Retina (tissue), 1 donor: ENCODE data around the gene ABCA7.

Source experiments
- DNase-seq: peaks from one replicate; pipeline ENCODE4 v3.0.0-alpha.2; 2016

The ABCA7 gene

DNA sequence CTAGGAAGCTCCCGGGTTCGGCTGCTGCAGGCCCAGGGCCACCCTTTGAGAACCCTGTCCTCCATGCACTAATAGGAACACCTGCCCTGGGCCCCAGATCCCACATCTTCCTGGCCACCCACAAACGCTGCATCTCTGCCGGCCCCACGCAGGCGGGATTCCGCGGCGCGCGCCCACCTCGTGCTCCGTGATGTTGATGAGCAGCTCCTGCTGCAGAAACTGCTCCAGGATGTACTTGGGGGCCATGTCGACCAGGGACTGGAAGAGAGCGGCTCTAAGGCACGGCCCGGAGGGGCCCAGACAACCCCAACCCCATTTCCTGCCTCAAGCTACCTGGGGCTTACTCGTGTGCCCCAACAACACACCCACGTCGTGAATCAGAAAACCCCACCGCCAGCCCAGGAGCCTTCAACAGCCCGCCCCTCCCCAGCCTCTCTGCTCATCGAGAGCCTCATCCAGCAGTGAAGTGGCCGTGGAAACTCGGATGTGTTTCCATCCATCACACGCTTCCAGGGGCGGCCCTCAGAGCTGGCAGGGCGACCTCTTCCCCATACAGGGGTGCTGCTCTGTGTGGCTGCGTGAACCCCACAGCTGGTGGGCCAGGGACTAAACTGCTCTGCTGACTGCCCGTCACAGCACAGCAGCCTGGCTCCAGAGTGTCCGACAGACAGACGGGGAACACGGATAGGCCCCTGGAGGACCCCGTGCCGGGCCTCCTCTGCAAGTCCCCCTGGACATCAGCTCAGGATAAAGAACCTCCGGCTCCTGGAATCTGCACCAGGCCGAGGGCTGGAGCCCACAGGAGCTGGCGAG is 51.0 kb downstream of the ABCA7 start:
- DNase-seq, result no peak

DNA sequence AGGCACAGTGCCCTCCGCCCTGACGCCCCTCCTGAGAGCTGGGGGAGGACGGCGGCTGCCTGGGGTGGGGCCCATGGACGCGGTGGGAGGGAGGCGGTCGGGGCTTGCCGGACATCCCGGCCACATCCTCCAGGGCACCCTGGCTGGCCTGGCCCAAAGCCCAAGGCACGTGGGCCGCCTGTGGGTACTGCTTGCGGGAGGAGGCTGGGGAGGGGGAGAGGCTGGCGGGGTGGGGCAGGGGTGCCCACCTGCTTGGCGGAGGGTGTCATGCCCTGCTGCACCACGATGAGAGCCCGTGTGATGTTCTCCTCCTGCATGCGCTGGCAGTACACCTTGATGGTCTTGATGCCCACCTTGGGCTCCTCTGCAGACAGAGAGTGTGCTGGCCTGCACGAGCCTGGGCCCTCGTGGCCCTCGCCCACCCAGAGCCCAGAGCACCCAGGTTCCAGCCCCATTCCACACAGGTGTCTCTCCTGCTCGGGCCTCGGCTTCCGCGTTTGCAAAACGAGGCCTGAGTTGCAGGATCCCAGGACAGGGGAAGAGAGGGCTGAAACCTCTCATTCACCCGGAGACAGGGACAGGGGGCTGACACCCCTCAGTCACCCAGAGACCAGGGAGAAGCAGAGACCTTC is 51.8 kb downstream of the ABCA7 start:
- DNase-seq, result no peak

DNA sequence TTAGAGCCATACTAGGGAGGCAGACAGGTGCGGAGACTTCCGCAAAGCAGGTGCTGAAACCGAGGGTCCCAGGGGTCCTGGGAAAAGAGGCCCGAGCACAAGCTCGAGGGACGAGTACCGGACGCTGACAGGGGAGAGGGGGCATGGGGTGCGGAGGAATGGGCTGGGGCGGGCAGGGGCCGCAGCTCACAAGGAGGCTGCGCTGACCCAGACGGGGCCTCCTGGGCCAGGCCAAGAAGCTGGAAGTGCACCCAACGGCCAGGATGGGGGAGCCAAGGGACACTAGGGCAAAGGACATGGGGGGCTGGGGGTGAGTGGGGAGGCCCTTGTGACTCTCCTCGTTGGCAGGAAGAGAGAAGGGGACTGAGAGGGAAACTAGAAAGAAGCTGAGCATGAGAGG is 53.4 kb downstream of the ABCA7 start:
- no peak for DNase-seq

DNA sequence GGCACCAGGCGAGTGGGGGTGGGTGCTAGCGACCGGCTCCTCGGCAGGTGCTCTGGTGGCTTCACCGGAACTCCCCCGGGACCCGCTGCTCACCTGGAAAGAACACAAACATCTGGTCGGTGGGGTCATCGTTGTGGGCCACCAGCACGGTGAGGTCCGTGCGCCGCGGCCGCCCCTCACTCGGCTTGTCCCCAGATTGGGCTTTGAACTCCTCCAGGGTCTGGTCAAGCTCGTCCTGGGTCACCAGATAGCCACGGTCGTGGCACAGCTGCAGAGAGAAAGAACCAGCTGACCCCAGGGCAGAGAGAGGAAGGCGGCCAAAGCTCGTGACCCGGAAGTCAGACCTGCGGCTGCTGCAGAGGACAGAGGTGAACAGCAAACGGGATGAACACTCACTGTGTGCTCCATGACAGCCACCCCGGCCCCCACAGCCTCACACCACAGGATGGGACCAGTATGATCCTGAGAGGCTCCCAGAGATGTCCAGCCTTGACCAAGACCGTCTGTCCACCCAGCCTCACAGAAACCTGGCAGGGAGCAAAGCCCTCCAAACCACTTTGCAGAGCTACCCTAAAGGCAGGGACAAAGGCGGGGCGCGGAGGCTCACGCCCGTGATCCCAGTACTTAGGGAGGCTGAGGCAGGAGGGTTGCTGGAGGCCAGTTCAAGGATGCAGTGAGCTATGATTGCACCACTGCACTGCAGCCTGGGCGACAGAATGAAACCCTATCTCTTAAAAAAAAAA is 54.1 kb downstream of the ABCA7 start:
- no peak for DNase-seq

DNA sequence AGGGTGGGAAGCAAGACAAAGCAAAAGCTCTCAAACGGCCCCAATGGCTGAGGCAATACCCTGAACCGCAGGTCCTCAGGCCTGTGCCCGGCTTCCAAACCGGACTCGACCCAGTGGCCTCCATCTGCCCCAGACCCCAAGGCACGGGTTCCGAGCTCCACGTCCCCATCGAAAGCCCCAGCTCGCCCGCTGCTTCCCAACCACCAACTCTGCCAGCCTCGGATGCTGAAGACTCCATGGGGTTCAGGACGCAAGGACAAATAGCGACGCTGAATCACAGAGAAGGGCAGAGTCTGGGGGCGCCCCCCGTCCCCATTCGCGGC is 54.7 kb downstream of the ABCA7 start:
- no peak for DNase-seq

DNA sequence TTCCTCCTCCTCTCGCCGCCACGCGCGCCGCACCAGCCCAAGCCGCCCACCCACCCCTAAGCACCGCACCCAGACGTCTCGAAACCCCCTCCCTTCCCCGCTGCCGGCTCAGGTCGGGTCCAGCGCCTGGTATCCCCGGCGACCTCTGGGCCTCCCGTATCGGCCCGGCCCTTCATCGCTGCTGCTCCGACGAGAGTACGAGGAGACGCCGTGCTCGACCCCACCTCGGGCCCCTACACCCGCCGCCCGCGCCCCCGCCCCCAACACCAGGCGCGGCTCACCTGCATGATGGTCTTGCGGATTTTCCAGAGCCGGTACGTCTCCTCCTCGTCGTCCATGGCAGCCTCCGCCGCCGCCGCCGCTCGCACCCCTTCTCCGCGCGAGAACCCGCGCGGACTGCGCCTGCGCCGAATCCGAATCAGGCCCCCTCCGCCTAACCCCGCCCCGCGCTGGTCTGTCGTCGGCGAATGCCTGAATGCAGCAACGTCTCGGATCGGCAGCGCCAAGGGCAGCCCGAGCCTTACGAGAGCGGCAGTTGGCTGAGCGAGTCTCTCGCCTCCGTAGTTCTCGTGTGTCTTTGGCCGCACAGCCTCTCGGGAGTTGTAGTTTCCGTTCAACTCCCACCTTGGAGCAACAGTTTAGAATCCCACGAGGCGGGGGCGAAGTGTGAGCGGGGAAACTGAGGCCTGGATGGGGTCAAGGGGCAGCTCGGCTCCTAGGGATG is 55.2 kb downstream of the ABCA7 start, which contains the start of gene POLR2E:
POLR2E (minus strand) TSS at position 398 of the 724 bp plus-strand sequence; CDS start at position 338, 60 bp downstream.
- DNase-seq, result peak; percentile 99

DNA sequence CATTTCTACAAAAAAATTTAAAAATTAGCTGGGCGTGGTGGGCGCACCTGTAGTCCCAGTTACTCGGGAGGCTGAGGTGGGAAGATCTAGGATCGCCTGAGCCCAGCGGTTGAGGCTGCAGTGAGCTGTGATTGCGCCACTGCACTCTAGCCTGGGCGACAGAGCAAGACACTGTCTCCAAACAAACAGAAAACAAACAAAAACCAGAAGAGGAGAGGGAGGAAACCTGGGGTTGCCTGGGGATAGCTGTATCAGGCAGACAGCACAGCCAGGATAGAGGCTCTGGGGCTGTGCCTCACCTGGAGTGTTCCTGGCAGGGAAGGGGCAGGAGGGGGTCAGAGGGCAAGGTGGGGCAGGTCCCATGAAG is 57.9 kb downstream of the ABCA7 start:
- DNase-seq, result no peak

DNA sequence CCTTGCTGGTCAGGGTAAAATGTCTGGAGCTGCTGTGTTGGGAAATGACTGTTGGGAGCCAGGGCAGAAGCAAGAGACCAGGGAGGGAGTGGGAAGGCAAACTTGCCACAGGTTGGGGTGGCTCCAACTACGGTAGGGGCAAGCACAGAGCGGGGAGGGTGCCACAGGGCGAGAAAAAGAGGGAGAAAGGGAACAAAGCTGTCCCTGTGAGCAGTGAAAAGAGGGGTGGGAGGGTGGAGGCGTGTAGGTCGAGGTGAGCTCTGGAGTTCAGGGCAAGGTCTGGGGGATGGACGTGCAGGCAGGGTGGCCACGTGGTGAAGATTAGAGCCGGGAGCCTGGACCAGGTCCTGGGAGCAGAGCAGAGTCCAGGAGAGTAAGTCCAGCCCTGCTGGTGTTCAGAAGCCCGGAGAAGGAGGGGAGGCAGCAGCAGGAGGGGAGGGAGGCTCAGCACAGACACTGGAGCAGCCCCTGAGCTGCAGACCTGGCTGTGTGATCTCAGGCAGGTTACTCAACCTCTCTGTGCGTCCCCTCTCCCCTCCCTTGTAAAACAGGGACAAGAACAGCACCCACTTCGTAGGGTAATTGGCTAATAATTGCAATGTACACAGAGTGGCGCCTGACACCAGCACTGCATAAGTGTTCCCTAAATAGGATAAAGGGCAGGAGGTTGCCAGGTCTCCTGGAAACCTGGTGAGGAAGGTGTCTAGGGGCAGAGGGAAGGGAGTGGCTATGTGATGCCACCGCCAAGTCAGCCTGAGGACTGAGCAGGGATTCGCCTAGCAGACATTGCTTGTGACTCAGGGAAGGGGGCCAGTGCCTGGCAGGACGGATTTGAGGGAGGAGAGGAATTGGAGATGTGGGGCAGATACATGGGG is 58.5 kb downstream of the ABCA7 start:
- no peak for DNase-seq

DNA sequence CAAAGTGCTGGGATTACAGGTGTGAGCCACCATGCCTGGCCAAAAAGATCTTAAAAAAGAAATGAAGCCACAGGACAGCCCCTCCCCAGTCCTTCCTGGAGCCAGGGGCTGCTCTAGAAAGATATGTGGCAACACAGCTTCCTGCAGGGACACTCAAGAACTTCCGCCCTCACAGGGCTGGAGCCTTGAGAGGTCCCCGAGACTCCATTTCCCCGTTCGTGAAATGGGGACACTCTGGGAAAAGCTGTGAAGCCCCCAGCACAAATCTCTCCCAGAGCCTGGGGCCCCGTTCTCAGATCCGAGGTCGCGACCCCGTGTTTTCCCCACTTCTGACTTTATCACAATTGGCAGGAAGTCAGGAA is 61.4 kb downstream of the ABCA7 start:
- no peak for DNase-seq

DNA sequence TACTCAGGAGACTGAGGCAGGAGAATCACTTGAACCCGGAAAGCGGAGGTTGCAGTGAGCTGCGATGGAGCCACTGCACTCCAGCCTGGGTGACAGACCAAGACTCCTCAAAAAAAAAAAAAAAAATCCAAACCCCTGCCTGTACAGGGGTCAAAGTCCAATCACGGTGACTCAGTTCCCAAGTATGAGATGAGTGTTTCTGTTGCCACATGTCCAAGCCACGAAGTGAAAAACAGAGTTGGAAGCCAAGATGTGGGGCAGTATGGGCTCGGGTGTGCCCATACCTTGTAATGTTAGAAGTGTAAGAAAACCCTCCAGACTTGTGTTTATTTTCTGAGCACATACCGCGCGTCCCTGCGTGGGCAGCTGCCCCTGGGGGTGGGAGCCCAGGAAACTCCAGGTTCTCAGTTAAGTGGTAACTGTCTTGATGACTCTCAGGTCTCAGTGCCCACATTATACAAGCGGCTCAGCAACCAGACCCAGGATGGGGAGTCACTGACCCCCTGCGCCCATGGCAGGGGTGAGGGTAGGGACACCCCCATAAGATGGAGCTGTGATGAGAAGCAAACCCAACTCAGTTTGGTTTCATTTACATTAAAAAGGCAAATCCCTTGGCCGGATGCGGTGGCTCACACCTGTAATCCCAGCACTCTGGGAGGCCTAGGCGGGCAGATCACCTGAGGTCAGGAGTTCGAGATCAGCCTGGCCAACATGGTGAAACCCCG is 62.7 kb downstream of the ABCA7 start:
- no peak for DNase-seq

DNA sequence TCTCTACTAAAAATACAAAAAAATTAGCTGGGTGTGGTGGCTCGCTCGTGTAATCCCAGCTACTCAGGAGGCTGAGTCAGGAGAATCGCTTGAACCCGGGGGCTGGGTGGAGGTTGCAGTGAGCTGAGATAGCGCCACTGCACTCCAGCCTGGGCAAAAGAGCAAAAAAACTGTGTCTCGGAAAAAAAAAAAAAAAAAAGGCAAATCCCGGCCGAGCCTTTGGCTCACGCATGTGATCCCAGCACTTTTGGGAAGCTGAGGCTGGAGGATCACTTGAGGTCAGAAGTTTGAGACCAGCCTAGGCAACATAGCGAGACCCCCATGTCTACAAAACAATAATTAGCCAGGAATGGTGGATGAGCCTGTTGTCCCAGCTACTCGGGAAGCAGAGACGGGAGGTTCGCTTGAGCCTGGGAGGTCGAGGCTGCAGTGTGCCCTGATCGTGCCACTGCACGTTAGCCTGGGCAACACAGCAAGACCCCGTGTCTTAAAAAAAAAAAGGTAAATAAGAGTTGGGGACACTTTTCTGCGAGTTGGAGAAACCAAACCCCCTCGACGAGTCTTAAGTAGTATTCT is 63.3 kb downstream of the ABCA7 start:
- DNase-seq, result no peak

DNA sequence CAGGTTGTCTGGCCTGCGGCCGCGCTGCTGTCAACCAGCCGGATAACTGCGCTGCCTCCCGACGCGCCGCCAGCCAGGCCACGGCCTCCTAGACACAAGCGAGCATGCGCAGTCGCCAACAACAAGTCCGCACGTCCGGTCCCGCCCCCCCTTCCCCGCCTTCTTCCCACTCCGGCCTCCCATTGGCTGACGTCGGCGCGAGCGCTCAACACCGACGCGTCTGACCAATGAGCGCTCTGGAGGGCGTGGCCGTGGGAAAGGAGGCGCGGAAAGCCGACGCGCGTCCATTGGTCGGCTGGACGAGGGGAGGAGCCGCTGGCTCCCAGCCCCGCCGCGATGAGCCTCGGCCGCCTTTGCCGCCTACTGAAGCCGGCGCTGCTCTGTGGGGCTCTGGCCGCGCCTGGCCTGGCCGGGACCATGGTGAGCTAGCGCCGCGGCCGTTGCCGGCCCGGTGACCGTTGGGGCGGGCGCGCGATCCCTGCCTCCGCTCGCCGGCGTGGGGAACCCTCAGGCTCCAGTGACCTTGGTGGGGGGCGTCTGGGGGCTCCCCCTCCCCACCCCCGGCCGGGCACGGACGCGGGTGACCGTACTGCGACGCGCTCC is 63.9 kb downstream of the ABCA7 start, which contains the start of gene GPX4:
GPX4 (plus strand) TSS at position 287 of the 603 bp plus-strand sequence; CDS start at position 337, 50 bp downstream.
- DNase-seq, result peak; percentile 98

DNA sequence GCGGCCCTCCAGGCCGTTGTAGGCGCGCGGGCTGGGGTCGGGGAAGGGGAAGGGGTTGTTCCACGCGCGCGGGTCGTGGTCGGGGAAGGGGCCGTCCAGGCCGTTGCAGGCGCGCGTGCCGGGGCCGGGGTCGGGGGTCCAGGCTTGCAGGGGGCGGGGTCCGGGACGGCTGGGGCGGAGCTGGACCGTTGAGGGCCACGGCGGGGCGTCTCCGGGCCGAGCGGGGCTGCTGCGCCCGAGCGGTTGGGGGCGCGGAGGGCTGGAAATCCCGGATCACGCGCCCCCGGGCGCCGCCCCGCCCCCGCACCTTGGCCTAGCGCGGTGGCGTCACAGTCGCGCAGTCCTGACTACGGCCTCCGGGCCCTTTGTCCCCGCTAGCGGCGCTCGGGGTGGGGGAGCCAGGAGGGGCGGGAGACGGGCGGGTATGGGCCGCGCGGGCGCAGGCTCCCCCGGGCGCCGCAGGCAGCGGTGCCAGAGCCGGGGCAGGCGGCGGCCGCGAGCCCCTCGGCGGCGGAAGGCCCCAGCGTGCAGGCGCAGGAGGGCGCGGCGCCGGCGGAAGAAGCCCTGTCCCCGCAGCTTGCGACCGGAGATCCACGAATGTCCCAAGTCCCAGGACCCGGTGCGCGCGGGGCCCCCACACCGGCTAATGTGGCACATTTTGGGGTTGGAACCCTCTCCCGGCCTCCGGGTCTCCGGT is 64.6 kb downstream of the ABCA7 start:
- DNase-seq, result peak; percentile 68

DNA sequence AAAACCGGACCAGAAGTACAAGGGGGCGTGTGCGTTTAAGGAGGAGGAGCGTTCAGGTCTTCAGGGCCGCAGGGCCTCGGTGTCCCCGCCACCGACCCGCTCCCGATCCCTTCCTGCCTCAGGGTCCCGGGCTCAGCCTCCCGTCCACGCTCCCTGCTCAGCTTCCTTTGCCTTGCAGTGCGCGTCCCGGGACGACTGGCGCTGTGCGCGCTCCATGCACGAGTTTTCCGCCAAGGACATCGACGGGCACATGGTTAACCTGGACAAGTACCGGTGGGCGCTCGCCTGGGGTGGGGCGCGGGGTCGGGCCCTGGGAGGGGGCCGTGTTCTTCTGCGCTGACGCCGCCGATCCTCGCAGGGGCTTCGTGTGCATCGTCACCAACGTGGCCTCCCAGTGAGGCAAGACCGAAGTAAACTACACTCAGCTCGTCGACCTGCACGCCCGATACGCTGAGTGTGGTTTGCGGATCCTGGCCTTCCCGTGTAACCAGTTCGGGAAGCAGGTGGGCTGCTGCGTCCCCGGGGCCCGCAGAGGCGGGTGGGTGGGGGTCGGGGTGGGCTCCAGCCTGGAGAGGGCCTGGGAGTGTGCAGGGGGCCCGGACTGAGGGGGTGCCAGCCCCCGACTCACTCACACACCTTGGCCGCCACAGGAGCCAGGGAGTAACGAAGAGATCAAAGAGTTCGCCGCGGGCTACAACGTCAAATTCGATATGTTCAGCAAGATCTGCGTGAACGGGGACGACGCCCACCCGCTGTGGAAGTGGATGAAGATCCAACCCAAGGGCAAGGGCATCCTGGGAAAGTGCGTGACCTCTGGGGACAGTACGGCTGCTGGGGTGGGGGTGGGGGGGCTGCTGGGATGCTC is 65.3 kb downstream of the ABCA7 start:
- peak; percentile 81 for DNase-seq

DNA sequence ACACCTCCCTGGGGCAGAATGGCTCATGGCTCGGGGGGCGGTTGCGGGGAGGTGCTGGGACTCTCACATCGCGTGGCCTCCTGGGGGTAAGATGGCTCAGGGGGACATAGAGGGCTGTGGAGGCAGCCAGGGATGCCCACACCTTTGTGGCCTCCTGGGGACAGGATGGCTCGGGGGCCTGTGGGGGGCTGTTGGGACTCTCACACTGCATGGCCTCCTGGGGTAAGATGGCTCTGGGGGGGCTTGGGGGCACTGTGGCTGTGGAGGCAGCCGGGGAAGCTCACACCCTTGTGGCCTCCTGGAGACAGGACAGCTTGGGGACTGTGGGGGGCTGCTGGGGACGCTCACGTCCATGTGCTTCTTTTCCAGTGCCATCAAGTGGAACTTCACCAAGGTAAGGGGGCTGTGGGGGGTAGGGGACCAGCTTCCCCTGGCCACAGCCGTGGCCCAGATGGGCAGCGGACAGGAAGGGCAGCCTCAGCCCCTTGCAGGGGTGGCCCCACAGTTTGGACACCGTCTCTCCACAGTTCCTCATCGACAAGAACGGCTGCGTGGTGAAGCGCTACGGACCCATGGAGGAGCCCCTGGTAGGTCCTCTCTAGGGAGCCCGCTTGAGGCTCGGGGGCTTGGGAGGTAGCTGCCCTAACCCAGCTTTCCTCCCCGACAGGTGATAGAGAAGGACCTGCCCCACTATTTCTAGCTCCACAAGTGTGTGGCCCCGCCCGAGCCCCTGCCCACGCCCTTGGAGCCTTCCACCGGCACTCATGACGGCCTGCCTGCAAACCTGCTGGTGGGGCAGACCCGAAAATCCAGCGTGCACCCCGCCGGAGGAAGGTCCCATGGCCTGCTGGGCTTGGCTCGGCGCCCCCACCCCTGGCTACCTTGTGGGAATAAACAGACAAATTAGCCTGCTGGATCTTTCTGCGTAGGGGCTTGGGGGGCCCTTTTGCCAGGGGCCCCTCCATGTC is 66.2 kb downstream of the ABCA7 start:
- DNase-seq, result no peak

DNA sequence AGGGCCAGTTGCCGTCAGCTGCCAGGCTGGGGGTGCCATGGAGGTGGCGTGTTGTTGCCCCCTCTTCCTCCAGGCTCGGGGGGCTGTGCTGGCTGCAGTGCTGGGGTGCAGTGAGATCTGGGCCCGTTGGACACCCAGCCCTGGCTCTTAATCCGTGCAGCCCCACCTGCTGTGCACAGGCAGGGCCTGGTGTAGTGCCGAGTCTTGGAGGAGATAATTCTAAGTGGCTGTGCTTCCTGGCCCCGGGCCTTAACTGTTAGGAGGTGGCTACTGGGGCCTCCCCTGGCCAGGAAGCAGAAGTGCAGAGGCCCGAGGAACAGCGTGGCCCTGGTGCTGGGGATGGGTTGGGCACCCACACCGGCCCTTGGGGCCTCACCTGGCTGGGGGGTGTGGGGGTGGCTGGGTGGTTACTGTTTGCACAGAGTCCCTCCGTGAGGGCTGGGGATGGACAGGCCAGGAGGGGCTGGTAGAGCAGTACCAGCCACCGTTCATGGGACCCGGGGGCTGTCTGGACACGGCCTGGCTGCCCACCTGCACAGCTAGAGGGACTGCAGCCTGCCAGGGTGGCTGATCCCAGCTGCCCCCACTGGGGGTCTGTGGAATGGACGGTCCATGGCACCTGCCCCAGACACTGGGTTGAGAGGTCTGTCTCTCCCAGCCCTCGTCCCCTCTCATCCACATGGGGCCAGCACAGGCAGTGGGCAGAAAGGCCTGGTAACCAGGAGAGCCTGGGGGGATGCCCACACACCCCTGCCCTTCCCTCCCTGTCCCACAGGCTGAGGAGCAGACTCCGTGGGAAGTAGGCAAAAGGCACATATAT is 67.1 kb downstream of the ABCA7 start:
- no peak for DNase-seq
